Brain microvascular endothelial cell (primary cell): ENCODE results near the gene LAMB1.

Experiments used
- DNase-seq: peaks from one replicate; pipeline ENCODE4 v3.0.0-alpha.2; 2020
- H3K27ac ChIP-seq: fragments of 250-450 bp; sonication (Bioruptor Pico); 2 replicates; pipeline ENCODE4 v1.5.1; 2020; ENCODE audit warnings: mild to moderate bottlenecking, moderate library complexity
- H3K27me3 ChIP-seq: fragments of 250-450 bp; sonication (Bioruptor Pico); replicated peaks from 2 replicates; pipeline ENCODE4 v1.5.1; 2020; ENCODE audit warnings: mild to moderate bottlenecking
- H3K36me3 ChIP-seq: fragments of 250-450 bp; sonication (Bioruptor Pico); replicated peaks from 2 replicates; pipeline ENCODE4 v1.5.1; 2020; ENCODE audit warnings: mild to moderate bottlenecking
- H3K4me3 ChIP-seq: 2 replicates; pipeline ENCODE4 v1.5.1; 2011; ENCODE audit warnings: low read depth, mild to moderate bottlenecking, control low read depth, low read length, moderate library complexity
- in situ Hi-C: cut with HindIII; loops from 2 replicates; pipeline ENCODE4 v1.10.0; 2017; ENCODE audit warnings: low sequenced_read_pairs, low pct_ligation_motif_present
- TF ChIP-seq, protein P1 (sequence below): IDR thresholded peaks from 2 replicates; pipeline ENCODE4 v1.5.1; 2011; ENCODE audit warnings: low read depth, mild to moderate bottlenecking, moderate library complexity, low read length, control low read depth, inconsistent platforms; ENCODE audit errors: missing control alignments

LAMB1 gene

DNA sequence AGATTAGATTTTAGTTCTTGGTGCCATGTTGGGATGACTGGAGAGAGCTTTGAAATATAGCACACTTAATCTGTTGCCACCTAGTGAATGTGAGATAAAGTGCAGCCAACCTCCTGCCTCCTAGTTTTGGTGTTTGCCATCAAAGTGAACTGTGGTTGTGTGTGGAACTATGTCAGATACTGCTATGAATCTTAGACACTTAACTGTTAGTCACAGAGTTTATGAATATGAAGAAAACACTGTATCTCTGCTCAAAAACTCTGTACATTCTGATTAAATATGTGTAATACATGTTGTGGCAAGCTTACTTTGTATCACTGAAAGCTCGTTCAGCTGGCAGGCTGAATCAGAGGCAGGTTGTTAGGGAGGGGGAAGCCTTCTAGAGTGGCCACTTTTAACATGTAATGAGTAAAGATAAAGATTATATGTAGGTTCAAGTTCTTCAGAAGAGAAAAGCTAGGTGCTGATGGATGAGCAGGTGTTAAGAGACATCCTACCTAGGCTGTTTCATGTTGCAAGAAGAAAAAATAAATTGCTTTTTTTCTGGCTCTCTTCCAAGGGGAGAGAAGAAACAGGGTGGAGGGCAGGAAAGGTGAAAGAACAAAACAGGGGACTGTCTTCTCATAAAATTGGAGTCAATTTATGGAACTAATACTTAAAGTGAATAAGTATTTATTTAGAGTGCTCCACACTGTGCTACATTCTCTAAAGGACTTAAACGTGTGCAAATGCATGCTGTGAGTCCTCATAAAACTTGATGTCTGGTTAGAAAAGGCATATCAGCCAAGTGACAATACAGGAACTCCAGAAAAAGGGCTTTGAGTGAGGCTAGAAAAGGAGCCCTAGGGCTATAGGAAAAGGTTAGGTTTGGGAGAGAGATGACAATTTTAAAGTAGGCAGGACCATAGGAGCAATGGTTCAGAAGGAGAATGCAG, 14.1 kb upstream of the LAMB1 start:
- Histone ChIP-seq H3K27me3 (no peaks in the 10 kb centered on the region), H3K36me3 (no peaks in the 10 kb centered on the region), H3K4me3 (no peak overlapping the region), H3K27ac (no peak overlapping the region)
- in situ Hi-C loops = loop anchor here (25.0 kb wide), 1 partner anchor 120 kb away; the partner anchor contains the start of gene LAMB4
- TF ChIP-seq, protein P1, sequence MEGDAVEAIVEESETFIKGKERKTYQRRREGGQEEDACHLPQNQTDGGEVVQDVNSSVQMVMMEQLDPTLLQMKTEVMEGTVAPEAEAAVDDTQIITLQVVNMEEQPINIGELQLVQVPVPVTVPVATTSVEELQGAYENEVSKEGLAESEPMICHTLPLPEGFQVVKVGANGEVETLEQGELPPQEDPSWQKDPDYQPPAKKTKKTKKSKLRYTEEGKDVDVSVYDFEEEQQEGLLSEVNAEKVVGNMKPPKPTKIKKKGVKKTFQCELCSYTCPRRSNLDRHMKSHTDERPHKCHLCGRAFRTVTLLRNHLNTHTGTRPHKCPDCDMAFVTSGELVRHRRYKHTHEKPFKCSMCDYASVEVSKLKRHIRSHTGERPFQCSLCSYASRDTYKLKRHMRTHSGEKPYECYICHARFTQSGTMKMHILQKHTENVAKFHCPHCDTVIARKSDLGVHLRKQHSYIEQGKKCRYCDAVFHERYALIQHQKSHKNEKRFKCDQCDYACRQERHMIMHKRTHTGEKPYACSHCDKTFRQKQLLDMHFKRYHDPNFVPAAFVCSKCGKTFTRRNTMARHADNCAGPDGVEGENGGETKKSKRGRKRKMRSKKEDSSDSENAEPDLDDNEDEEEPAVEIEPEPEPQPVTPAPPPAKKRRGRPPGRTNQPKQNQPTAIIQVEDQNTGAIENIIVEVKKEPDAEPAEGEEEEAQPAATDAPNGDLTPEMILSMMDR = peak; percentile 67
- peak; percentile 67 for DNase-seq

DNA sequence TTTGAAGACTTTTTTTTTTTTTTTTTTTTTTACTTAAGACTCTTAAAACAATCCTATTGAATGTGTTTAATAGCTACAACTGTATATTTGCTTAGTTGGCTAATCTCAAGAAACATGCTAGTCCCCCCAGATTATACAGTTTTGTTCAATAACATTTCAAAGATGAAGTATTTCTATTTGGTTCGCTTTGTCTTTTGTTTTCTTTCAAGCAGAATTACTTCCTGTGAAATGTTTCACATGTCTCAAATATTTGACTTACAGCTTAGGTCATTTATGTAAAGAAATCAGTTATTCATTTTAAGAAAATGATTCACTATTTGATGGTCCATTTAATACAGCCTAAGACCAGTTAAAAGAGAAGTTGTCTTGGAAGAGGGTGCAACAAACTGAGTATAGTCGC, 12.8 kb upstream of the LAMB1 start:
- TF ChIP-seq, protein P1 = no peak
- Histone ChIP-seq H3K4me3 (no peak overlapping the region), H3K27ac (peak overlapping the region; percentile 87), H3K27me3 (no peaks in the 10 kb centered on the region), H3K36me3 (no peaks in the 10 kb centered on the region)
- in situ Hi-C loops = loop anchor here (25.0 kb wide), 1 partner anchor 122 kb away; the partner anchor contains the start of gene LAMB4
- DNase-seq = no peak

- no peaks in the 10 kb centered on the region for H3K27me3 ChIP-seq
- no peaks in the 10 kb centered on the region for H3K36me3 ChIP-seq
- H3K27ac ChIP-seq = peak overlapping the region; percentile 87
- in situ Hi-C loops = loop anchor here (25.0 kb wide), 1 partner anchor 122 kb away; the partner anchor contains the start of gene LAMB4
- no peak for DNase-seq
- no peak overlapping the region for H3K4me3 ChIP-seq
- TF ChIP-seq, protein P1 = no peak
Observed at GRCh38 chr7:108014747-108015682, 12.1 kb upstream of the LAMB1 start.

DNA sequence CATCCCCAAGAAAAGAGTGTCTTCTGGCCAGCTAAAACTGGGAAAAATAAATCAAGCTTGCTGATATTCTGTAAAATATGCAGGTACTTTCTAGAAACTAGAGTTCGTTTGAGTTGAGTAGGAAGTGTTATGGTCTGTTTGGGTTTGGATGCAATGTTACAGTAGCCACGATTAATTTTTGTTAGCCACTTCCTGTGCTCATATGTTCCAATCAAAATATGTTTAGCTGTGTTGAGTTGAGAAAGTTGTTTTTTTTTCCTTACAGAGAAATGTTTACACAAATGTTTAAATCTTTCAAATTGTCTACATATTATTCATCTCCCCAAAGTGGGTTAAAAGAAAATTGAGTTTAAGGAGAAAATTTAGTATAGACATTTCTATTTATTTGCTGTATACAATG, 11.3 kb upstream of the LAMB1 start:
- DNase-seq = no peak
- Histone ChIP-seq H3K27ac (peak overlapping the region; percentile 87), H3K4me3 (no peak overlapping the region), H3K36me3 (no peaks in the 10 kb centered on the region), H3K27me3 (no peaks in the 10 kb centered on the region)
- TF ChIP-seq, protein P1 = no peak
- in situ Hi-C loops = loop anchor here (25.0 kb wide), 1 partner anchor 123 kb away; the partner anchor contains the start of gene LAMB4

DNA sequence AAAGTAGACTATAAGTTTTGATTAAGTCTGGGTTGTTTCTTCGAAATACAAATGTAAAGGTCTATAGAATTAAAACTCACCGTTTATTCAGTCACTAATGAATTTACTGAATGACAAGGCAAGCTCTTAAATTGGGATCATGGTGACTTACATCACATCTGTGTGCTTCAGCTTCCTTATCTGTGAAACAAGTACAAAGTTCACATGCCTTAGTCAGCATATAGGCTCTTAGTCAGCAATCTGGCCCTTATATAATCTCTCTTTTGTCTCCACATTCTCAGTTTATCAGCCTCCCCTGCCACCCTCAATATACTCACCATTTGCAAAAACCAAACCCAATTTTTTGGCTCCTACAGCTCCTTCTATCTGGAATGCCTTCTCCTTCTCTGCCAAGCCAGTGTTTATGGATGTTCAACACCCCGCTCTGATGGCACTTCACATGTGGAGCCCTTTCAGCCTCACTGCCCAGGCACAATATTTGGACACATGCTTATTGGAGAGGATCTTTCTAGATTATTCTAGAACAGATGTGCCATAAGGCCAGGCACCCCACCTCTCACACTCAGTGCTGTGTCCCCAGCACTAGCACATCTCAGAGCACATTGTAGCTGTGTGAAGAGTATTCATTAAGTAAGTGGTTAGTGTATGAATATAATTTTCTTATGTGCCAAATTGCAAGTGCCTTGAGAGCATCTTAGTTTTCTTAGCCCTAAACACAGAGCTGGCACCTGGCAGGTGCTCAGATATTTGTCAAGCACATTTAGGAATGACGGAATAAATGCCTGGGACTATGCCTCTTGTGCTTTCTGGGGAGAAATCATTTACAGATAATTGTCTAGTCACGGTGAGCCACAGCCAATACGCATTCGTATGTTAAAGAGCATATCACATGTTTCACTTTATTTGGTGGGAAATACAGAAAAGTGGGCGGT, 9.8 kb upstream of the LAMB1 start:
- no peaks in the 10 kb centered on the region for H3K36me3 ChIP-seq
- in situ Hi-C loops = loop anchor here (25.0 kb wide), 1 partner anchor 125 kb away; the partner anchor contains the start of gene LAMB4
- TF ChIP-seq, protein P1 = no peak
- DNase-seq = peak; percentile 66
- H3K27me3 ChIP-seq = no peaks in the 10 kb centered on the region
- H3K4me3 ChIP-seq = no peak overlapping the region
- peak overlapping the region; percentile 48 for H3K27ac ChIP-seq
